Fibroblast of upper back skin (primary cell): ENCODE results near the gene PMFBP1.
A peak's percentile ranks its signal among the peaks of the same experiment; 100 is the strongest.
"Not testable (repeated sequence)": the region's sequence is repeated elsewhere in the genome, so short reads cannot be mapped to it uniquely, and the experiment has no call there.

Experiments
- DNase-seq: peaks from one replicate; pipeline ENCODE4 v3.0.0-alpha.2; 2013

PMFBP1 gene

DNA sequence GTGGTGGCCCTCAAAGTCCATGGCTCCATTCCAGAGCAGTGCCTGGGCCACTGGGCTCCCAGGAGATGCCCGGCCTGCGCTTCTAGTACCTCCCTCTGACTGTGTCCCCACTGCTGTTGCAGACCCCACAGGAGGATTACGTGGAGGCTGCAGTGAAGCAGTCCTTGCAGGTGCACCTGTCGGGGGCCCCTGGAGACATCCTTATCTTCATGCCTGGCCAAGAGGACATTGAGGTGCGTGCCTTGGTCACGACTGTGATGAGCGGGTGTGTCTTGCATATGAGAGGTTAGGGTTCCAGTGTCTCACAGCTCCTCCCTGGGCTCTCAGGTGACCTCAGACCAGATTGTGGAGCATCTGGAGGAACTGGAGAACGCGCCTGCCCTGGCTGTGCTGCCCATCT is 67.0 kb downstream of the PMFBP1 start:
- DNase-seq = no peak

DNA sequence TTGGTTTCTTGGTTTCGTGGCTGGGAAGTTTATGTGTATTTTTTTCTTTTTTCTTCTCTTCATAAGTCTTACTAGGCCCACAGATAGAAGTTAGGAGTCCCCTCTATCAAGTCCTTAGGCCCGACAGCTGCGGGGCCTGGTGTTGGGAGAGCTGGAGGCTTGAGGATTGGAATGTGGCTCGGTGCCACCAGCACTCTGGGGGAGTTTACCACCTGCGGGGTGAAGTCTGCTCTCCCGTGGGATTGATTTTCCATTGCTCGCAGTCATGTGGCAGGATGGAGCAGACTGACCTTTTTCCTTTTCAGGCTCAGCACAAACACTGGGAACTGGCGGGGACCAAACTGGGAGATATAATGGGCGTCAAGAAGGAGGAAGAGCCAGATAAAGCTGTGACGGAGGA is 70.8 kb downstream of the PMFBP1 start:
- DNase-seq = no peak

DNA sequence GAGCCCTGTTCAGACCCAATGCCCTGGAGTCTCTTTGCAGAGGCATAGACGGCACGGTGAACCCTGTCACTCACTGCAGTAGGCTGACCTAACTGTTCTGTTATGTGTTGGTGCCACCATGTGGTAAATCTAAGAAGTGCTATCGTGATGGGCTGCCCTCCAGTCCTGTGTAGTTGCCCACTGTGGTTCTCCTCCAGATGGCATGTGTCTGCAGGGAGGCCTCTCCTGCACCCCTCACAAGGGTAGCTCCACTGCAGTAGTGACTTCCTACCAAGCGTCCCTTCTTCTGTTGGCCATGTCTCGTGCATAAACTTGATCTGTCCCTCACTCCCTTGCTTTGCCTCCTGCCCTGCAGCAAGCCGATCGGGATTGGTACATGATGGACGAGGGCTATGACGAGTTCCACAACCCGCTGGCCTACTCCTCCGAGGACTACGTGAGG is 72.6 kb downstream of the PMFBP1 start:
- peak; percentile 35 for DNase-seq

DNA sequence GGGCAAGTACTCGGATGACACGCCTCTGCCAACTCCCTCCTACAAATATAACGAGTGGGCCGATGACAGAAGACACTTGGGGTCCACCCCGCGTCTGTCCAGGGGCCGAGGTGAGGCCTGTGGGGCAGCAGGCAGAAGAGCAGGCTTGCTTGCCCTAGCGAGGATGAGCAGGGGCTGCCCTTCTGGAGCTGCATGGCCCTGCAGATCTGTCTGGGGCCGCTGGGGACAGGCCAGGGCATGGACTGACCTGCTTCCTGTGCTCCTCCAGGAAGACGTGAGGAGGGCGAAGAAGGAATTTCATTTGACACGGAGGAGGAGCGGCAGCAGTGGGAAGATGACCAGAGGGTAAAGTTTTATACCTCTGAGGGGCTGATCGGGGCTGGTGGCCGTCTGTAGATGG is 73.0 kb downstream of the PMFBP1 start:
- no peak for DNase-seq

DNA sequence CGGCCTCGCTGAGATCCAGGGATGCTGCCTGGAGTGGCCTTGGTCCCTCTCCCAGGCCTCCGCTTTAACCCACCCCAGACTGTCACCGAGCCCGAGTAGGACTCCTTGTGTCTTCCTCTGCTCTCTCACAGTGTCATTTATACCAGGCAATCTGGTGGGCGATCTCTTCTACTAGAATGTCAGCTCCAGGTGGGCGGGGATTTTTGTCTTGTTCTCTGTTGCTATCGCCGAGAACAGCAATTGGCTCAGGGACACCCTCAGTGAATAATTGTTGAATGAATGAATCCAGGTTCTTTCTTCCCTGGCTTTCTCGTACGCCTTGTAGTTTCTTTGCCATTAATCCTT is 77.7 kb downstream of the PMFBP1 start:
- DNase-seq = no peak

DNA sequence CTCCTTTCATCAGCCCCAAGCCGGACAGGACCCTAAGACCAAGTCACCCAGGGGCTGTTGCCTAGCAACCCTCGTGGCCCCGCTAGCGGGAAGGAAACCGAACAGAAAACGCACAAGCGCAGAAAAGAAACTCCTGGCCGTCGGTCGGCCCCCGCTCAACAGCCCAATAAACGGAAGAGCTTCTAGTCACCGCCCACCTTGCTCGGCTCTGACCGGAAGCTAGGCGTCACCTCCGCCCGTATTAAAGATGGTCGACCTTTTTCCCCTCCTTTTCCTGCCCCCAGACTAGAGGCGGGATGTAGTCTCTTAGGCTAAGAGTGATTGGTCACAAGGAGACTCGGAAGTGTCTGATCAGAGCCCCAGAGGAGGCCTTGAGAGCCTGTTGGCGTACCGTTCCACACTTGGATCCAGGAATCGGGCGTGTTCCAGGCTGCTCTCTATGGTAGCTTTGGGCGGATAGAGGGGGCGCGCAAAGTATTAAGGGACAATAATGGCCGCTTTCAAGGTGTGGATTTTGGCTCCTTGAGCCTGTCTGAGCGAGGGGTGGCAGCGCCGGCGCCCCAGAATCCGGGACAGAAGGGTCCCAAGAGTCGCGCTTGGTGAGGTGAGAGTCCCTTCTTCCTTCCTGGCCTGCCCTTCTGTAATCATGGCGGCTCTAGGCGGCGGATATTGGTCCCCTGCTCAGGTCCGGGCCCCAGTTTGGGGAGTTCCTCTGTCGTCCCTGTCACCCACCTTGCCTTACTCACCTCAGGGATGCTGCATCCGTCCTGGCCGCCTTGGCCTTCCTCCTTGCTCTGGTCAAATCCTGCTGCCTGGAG is 78.3 kb downstream of the PMFBP1 start, which contains the start of the genes DHX38 and TXNL4B:
Gene DHX38, plus strand, starts transcription at position 400 of the 818 bp plus-strand sequence. CDS start 2,311 bp downstream, outside the sequence.
Gene TXNL4B, minus strand, starts transcription at position 173 of the 818 bp plus-strand sequence. CDS start 2,871 bp downstream, outside the sequence.
- peak; percentile 99 for DNase-seq

DNA sequence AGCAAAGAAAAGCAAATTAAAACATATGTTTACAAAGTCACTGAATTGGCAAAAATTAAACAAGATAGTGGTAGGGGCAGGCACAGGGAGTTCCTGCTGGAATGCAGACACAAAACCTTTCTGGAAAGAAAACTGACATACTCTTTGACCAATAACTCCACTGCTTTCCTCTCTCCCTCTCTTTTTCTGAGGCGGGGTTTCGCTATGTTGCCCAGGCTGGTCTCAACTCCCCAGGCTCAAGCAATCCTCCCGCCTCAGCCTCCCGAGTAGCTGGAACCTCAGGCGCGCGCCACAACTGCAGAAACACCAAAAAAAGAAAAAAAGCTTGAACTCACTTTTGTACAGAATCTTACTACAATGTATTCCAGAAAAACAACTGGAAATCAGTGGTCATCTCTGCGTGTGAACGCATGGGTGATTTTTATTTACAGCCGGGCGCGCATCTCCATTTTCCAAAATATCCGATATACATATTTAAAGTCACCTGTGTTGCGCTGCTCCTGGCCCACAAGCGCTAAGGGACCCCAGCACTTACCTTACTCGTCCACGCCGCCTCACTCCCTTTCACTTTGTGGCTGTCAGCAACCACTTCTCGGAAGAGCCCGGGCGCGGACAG is 79.0 kb downstream of the PMFBP1 start:
- DNase-seq = peak; percentile 46

DNA sequence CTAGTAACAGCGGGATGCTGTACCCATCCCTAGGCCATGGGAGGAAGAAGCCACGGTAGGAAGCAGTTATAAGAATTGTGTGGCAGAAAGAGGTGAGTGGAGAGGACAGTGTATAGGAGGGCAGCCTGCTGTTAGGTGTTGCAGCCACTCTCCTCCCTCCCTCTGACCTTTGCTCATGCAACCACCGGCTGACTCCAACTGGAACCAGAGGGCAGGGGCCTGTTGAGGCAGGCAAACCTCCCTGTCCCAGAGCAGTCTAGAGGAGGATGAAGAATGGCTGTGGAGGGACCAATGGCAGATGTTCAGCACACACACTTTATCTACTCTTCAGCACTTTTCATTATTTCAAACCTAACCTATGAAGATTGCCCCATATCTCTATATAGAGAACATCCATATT is 80.7 kb downstream of the PMFBP1 start:
- DNase-seq = no peak

DNA sequence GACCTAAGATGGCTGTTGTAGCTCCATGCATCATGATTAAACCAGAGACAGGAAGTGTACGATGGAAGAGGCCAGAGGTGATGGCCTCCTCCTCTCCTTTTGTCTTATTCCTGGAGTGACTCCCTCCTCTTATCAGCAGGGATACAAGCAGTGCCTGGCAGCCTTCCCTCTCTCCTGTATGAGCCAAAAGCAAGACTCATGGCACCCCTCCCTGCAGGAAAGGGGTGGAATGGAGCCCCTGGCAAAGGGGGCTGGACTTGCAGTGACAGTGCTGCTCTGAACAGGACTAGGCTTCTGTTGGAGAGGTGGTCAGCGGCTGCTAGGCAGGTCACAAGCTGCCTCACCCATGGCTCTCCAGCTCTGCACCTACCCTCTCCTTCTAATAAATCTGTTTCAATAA is 87.0 kb downstream of the PMFBP1 start:
- DNase-seq = no peak

DNA sequence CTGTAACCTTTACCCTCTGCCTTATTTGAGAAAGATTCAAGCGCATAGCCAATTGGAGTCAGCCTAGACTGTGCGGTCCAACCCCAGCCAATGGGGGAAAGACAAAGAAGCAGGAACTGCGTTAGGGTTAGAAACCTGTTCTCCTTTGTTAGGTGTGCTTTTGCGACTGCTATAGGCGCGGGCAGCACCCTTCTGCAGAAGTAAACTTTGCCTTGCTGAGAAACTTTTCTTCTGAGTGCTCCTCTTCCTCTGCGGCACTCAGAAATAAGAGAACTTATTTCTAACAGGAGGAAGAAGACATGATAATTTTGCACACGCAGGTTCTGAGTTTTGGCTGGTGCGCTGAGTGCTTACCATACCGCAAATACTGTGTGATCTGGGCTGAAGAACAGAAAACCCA is 87.5 kb downstream of the PMFBP1 start:
- no peak for DNase-seq

DNA sequence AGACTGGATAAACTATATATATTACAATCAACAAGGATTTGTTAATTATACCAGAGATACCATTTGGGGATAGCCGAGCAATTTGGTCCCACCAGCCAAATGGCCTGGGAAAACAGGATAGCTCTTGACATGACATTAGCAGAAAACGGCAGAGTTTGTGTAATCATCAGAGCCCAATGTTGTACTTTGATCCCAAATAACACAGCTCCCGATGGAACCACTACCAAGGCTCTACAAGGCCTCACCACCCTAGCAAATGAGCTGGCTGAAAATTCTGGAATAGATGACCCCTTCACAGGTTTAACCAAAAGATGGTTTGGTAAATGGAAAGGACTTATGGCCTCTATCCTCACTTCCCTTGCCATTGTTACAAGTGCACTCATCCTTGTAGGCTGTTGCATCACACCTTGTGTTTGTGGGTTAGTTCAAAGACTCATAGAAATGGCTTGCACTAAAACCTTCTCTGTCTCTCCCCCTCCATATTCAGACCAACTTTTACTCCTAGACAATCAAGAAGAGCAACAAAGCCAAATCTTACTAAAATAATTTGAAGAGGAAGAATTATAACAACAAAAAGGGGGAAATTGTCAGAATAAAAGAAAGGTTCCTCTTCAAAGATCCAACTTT is 88.1 kb downstream of the PMFBP1 start:
- no peak for DNase-seq

DNA sequence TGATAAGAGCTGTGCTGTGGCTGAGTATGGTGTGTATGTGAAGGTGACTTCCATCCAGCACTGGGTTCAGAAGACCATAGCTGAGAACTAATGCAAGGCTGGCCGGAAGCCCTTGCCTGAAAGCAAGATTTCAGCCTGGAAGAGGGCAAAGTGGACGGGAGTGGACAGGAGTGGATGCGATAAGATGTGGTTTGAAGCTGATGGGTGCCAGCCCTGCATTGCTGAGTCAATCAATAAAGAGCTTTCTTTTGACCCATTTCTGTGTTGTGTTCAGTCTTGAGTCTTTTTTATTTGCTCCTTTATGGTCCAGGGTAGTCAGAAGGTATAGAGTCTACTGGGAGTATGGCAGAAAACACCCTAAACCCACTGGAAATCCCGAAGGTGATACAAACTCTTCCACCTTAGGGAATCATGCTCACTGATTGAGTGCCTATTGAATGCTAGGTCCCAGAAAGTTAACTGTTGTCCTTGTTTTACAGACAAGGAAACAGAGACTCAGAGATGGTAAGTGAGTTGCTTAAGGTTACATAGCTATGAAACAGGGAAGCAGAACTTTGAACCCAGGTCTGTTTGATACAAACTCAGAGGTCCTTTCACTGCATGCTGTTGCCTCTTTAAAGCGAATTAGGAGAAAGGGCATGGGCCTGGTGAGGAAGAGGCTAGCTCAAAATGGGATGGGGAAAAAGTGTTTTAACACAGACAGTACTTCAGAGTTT is 94.8 kb downstream of the PMFBP1 start:
- DNase-seq = not testable (repeated sequence)

DNA sequence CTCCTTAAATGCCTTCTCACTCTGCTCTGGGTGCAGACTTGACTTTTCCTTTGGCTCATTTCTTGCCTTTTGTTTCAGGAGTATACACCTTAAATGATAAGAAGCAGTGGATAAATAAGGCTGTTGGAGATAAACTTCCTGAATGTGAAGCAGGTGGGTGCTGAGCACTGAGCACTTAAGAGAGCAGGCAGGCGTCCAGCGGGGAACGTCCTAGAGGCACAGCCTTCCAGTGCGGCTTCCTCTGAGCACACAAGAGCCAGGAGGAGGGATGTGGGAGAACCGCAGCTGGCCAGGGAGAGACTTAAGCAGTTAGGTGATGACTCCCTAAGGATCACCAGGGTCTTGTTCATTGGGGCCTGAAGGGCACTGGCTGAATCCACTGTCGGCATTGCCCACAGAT is 96.9 kb downstream of the PMFBP1 start:
- DNase-seq = not testable (repeated sequence)

DNA sequence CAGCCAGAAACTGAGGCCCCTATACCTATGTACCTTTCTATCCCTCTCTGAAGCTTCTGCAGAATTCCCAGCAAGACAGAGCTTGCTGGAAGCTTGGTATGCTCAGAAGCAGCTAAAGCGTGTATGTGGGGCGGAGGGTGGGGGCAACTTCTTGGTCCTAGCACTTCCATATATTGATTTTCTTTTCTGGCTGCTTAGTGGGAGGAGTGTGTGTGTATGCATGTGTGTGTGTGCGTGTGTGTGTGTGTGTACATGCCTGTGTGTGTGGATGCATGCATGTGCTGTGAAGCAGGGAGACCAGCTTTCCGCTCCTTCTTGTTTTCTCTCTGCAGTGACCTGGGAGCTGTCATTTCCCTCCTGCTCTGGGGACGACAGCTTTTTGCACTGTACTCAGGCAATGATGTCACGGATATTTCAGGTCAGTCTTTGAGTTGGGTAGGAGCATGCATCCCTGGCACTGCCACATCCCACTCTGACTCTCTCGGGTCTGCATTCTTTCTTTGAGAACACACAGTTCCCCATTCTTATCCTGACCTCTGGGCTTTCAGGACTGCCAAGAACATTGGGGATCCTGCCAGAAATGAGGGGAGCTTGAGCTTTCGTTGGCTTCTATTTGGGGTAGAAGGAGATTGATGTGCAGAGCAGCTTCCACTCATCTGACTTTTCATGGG is 98.3 kb downstream of the PMFBP1 start:
- no peak for DNase-seq

DNA sequence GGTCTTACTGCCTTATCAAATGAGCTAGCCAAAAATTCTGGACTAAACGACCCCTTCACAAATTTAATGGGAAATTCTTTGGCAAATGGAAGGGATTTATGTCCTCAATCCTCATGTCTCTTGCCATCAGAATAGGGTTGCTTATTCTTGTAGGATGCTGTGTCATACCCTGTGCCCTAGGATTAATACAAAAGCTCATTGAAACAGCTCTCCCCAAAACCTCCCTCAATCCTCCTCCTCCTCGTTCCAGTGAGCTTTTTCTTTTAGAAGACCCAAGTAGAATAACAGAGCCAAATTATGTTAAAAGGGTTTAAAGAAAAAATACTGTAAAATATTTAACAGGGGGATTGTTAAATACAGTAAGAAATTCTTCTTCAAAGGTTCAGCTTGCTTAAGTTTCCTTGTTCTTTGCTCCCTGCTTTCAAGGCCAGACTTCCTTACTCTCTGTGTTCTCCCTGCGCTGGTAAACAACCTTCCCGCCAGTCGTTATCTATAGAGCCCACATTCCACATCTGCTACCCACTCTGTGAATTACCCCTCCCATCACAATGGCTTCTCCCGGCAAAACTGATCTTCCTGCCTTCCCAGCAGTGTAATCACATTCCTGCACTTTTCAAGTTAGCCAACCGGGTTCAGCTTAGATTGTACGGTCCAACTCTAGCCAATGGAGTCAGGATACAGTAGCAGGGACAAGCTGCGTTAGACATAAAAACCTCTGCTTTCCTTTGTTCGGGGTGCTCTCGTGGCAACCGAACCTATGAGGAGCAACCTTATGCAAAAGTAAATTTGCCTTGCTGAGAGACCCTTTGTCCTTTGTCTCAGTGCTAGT is 99.2 kb downstream of the PMFBP1 start:
- DNase-seq = peak; percentile 7
